PFSK-1 (cell line): Measurements from ENCODE around the gene KCNQ1.

Experiments
- FOXP2 ChIP-seq: optimal IDR thresholded peaks from 2 replicates; pipeline ENCODE3; 2011; ENCODE audit warnings: borderline replicate concordance, control low read depth, inconsistent platforms; ENCODE audit not compliant: insufficient read depth; ENCODE audit errors: extremely low read length, extremely low read depth
- POLR2AphosphoS5 ChIP-seq: IDR thresholded peaks from 2 replicates; pipeline ENCODE4 v1.6.1; 2012; ENCODE audit warnings: low read depth, mild to moderate bottlenecking, control low read depth, low read length, moderate library complexity
- REST ChIP-seq, 2 experiments: IDR thresholded peaks; 2 replicates each; pipeline versions ENCODE4 v1.6.1 to v1.8.0; 2011 to 2012; ENCODE audit warnings: low read depth in 2 of 2, low read length in 2 of 2, control low read depth in 1 of 2, inconsistent platforms in 1 of 2, mild to moderate bottlenecking in 1 of 2, moderate library complexity in 1 of 2; ENCODE audit not compliant: insufficient read depth in 1 of 2
- SIN3A ChIP-seq: IDR thresholded peaks from 2 replicates; pipeline ENCODE4 v1.6.1; 2012; ENCODE audit warnings: mild to moderate bottlenecking, low read length, moderate library complexity, borderline replicate concordance; ENCODE audit not compliant: insufficient read depth
- TAF1 ChIP-seq: IDR thresholded peaks from 2 replicates; pipeline ENCODE4 v1.6.1; 2012; ENCODE audit warnings: low read length, control low read depth, borderline replicate concordance; ENCODE audit not compliant: insufficient read depth

The KCNQ1 gene

GRCh38 chr11:2777871-2778629, 333.2 kb downstream of the KCNQ1 start:
- no peak for TF ChIP-seq REST (IDR thresholded peaks at IDR 0.05; ENCODE audit: insufficient read depth in 1 of 2, low read depth in 2 of 2, low read length in 2 of 2)
- no peak for TF ChIP-seq FOXP2

- TF ChIP-seq REST (IDR thresholded peaks at IDR 0.05; ENCODE audit: insufficient read depth in 1 of 2, low read depth in 2 of 2, low read length in 2 of 2) (no peak), TAF1 (no peak), SIN3A (no peak), FOXP2 (no peak)
Observed at GRCh38 chr11:2778630-2779498, 334.1 kb downstream of the KCNQ1 start.

- TF ChIP-seq FOXP2 (no peak), TAF1 (no peak), SIN3A (no peak), POLR2AphosphoS5 (no peak), REST (IDR thresholded peaks at IDR 0.05; ENCODE audit: insufficient read depth in 1 of 2, low read depth in 2 of 2, low read length in 2 of 2) (no peak)
Observed at GRCh38 chr11:2779499-2779980, 334.7 kb downstream of the KCNQ1 start.

GRCh38 chr11:2779981-2780849, 335.4 kb downstream of the KCNQ1 start:
- TF ChIP-seq FOXP2 (no peak), POLR2AphosphoS5 (no peak), TAF1 (no peak), SIN3A (no peak), REST (IDR thresholded peaks at IDR 0.05; ENCODE audit: insufficient read depth in 1 of 2, low read depth in 2 of 2, low read length in 2 of 2) (no peak)
